Activated B cell treated with CpG ODN at 0.5 μM for 24 hours (primary cell): Measurements from ENCODE around the gene PGAM2. TPM values are rescaled to one million over a fixed set of nuclear protein-coding genes. Genes with fewer than 3 reads are reported as not detected.

ENCODE experiments used
- ATAC-seq: fragments of 200-7000 bp; cut with Tn5 transposase; one replicate; pipeline ENCODE4 v1.10.0; 2021; ENCODE audit warnings: low read depth, mild to moderate bottlenecking, moderate library complexity
- CTCF ChIA-PET: fragments of 350-600 bp; sonication (Branson Sonifier 250); formaldehyde crosslinking; loops from one replicate; lab custom pipeline; 2021; ENCODE audit warnings: antibody characterized with exemption; lab: Charles Lee
- POLR2A ChIA-PET: fragments of 350-600 bp; sonication (Branson Sonifier 250); formaldehyde crosslinking; loops from one replicate; lab custom pipeline; 2021; ENCODE audit warnings: antibody characterized with exemption; lab: Charles Lee
- DNase-seq: peaks from one replicate; pipeline ENCODE4 v3.0.0; 2022
- H3K27ac Mint-ChIP-seq: one replicate; pipeline ENCODE4 v1.8.0; 2020; ENCODE audit warnings: mixed read lengths
- H3K27me3 Mint-ChIP-seq: one replicate; pipeline ENCODE4 v1.8.0; 2021; ENCODE audit warnings: mixed read lengths
- H3K36me3 Mint-ChIP-seq: one replicate; pipeline ENCODE4 v1.8.0; 2021; ENCODE audit warnings: low read depth, mixed read lengths
- H3K4me1 Mint-ChIP-seq: one replicate; pipeline ENCODE4 v1.8.0; 2021; ENCODE audit warnings: mixed read lengths
- H3K4me3 Mint-ChIP-seq: one replicate; pipeline ENCODE4 v1.8.0; 2020; ENCODE audit warnings: mild to moderate bottlenecking, mixed read lengths
- H3K9me3 Mint-ChIP-seq: one replicate; pipeline ENCODE4 v1.8.0; 2020; ENCODE audit warnings: mixed read lengths
- intact Hi-C: fragments of 100-400 bp; cut with micrococcal nuclease; formaldehyde crosslinking; loops from one replicate; pipeline ENCODE4 v1.15.1; 2024
- total RNA-seq: library from RNA; stranded (reverse); gene quantifications from 2 replicates; pipeline ENCODE4 v1.2.3, GENCODE V29; 2022
- TF ChIP-seq, protein P1 (sequence below): fragments of 200-600 bp; IDR thresholded peaks from one replicate; pipeline ENCODE4 v1.8.0; 2022; ENCODE audit warnings: antibody characterized with exemption, mild to moderate bottlenecking

The PGAM2 gene
- total RNA-seq, 1 donor from 2014 or later: 1.2 TPM

- ChIA-PET POLR2A (interaction anchor here (0.5 to 7.5 kb wide), 2 partner anchors 16 to 31 kb away, joined by 4 to 55 read pairs; partner anchors contain the start of gene PGAM2), CTCF (no interaction called here)
- TF ChIP-seq, protein P1, sequence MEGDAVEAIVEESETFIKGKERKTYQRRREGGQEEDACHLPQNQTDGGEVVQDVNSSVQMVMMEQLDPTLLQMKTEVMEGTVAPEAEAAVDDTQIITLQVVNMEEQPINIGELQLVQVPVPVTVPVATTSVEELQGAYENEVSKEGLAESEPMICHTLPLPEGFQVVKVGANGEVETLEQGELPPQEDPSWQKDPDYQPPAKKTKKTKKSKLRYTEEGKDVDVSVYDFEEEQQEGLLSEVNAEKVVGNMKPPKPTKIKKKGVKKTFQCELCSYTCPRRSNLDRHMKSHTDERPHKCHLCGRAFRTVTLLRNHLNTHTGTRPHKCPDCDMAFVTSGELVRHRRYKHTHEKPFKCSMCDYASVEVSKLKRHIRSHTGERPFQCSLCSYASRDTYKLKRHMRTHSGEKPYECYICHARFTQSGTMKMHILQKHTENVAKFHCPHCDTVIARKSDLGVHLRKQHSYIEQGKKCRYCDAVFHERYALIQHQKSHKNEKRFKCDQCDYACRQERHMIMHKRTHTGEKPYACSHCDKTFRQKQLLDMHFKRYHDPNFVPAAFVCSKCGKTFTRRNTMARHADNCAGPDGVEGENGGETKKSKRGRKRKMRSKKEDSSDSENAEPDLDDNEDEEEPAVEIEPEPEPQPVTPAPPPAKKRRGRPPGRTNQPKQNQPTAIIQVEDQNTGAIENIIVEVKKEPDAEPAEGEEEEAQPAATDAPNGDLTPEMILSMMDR: no peak
- H3K4me1 Mint-ChIP-seq: peaks cover 84% of the 10 kb centered on the region
- H3K27me3 Mint-ChIP-seq: no peaks in the 10 kb centered on the region
- intact Hi-C loops: no loop called here
- H3K36me3 Mint-ChIP-seq: peaks cover 81% of the 10 kb centered on the region
- DNase-seq (no peak), ATAC-seq (no peak)
- no peaks in the 10 kb centered on the region for H3K9me3 Mint-ChIP-seq
- H3K4me3 Mint-ChIP-seq: no peak overlapping the region
- H3K27ac Mint-ChIP-seq: no peak overlapping the region
Measured at GRCh38 chr7:44050121-44050914, 15.0 kb downstream of the PGAM2 start.

DNA sequence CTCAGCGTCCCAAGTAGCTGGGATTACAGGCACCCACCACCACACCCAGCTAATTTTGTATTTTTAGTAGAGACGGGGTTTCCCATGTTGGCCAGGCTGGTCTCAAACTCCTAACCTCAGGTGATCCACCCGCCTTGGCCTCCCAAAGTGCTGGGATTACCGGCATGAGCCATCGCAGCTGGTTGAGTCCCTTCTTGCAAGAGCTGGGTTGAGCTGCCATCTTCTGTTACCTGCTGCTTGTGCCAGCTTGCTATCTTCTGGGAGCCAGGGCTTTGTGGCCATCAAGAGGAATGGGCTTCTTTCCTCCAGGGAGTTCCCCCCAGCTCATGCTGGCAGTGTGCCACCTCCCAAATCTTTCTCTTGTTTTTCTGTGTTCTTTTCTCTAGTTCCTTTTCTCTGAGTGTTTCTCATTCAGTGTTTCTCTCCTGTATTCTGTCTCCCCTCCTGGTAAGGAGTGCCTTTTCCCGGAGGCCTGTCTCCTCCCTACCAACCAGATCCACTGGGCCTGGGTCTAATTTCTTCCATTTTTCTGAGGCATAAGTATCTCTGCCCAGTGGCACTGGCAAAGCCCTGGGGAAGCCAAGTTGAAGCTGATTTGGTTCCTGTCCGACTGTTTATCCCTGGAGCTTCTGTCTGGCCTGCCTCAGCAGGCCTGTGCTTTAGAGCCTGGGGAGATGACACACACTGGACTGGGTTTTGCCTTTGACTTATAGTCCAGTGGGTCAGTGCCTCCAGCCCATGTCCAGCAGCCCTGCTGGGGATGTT is 17.2 kb downstream of the PGAM2 start:
- ATAC-seq: no peak
- ChIA-PET CTCF (interaction anchor here (1.0 to 1.1 kb wide), 2 partner anchors 24 to 30 kb away, joined by 3 read pairs; no protein-coding TSS in a partner anchor), POLR2A (interaction anchor here (0.5 to 7.5 kb wide), 5 partner anchors 10 to 952 kb away, joined by 3 to 55 read pairs (median 6); partner anchors contain the start of gene PGAM2)
- Mint-ChIP-seq H3K4me3 (peak overlapping the region; percentile 17), H3K36me3 (peaks cover 67% of the 10 kb centered on the region), H3K9me3 (no peaks in the 10 kb centered on the region), H3K27ac (peak overlapping the region; percentile 95), H3K27me3 (no peaks in the 10 kb centered on the region), H3K4me1 (peaks cover 90% of the 10 kb centered on the region)
- DNase-seq: no peak
- intact Hi-C loops: loop anchor here (10.0 kb wide), 1 partner anchor 527 kb away; the partner anchor contains the start of gene DDX56
- TF ChIP-seq, protein P1: no peak

- Mint-ChIP-seq H3K27ac (peak overlapping the region; percentile 95), H3K27me3 (no peaks in the 10 kb centered on the region), H3K9me3 (no peaks in the 10 kb centered on the region), H3K36me3 (peaks cover 50% of the 10 kb centered on the region), H3K4me1 (peaks cover 78% of the 10 kb centered on the region), H3K4me3 (peak overlapping the region; percentile 93)
- TF ChIP-seq, protein P1: no peak
- ATAC-seq (peak; percentile 83), DNase-seq (peak; percentile 45)
- CTCF ChIA-PET: interaction anchor here (1.2 kb wide), 1 partner anchor 26 kb away, joined by 3 read pairs; no protein-coding TSS in a partner anchor
- intact Hi-C loops: loop anchor here (1.0 to 10.0 kb wide), 5 partner anchors 13 to 528 kb away; partner anchors contain the start of genes DDX56 and POLM
- POLR2A ChIA-PET: interaction anchor here (0.6 to 7.5 kb wide), 14 partner anchors 8 to 443 kb away, joined by 3 to 55 read pairs (median 4); partner anchors contain the start of genes AEBP1, PGAM2, POLD2 and POLM
Measured at GRCh38 chr7:44046321-44047061, 18.9 kb downstream of the PGAM2 start.

DNA sequence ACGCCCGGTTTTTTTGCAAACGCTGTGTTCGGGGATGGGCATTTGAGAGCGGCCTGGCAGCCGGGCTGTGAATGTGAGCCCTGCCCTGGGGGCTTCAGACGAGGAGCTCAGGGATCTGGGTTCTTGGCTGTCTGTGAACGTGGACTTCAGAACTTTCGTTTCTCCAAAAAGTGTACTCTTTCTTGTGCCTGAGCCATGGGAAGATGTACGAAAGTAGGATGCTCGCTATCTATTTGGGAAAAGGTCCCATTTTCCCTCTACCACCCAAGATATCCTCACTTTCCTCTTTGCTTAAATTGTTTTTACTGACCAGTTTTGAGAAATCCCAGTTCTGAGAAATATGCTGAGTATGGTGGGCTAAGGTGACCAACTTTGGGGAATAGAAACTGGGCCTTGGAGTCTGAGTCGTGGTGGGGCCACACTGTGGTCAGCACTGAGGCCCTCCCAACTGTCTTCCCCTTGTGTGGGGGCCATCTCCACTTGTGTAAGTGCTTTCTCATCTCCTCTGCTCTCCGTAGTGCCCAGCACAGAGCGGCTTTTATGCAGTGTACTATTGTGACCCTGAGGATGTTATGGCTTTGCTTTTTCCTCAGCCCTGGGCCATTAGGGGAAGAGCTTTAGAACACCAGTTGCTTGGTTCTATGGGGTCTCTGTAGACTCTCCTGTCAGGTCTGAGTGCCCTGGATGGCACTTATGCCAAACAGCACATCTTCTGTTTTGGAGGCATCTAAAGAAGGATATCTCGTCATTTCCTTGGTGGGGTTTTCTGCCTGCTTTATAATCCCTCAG is 19.9 kb downstream of the PGAM2 start:
- intact Hi-C loops: loop anchor here (1.0 to 10.0 kb wide), 6 partner anchors 14 to 529 kb away; partner anchors contain the start of genes DDX56, POLD2 and POLM

More for the DNA sequence above, 19.9 kb downstream of the PGAM2 start:
- DNase-seq (no peak), ATAC-seq (no peak)
- peaks cover 39% of the 10 kb centered on the region for H3K36me3 Mint-ChIP-seq
- no peaks in the 10 kb centered on the region for H3K9me3 Mint-ChIP-seq
- CTCF ChIA-PET: no interaction called here
- H3K27me3 Mint-ChIP-seq: no peaks in the 10 kb centered on the region
- TF ChIP-seq, protein P1: no peak
- H3K4me1 Mint-ChIP-seq: peaks cover 72% of the 10 kb centered on the region
- peak overlapping the region; percentile 93 for H3K4me3 Mint-ChIP-seq
- POLR2A ChIA-PET: interaction anchor here (1.2 to 7.5 kb wide), 13 partner anchors 9 to 561 kb away, joined by 3 to 55 read pairs (median 7); partner anchors contain the start of genes NUDCD3, OGDH, PGAM2 and POLD2
- H3K27ac Mint-ChIP-seq: peak overlapping the region; percentile 95
